Activated CD8-positive, alpha-beta memory T cell treated with anti-CD3 and anti-CD28 coated beads for 48 hours (primary cell): Measurements from ENCODE around the gene ATP10B.

Experiments
- DNase-seq, 3 experiments: peaks; one replicate each; pipeline ENCODE4 v3.0.0-alpha.2; 2020; ENCODE audit warnings: low read depth in 2 of 3, low spot score in 2 of 3

ATP10B gene

DNA sequence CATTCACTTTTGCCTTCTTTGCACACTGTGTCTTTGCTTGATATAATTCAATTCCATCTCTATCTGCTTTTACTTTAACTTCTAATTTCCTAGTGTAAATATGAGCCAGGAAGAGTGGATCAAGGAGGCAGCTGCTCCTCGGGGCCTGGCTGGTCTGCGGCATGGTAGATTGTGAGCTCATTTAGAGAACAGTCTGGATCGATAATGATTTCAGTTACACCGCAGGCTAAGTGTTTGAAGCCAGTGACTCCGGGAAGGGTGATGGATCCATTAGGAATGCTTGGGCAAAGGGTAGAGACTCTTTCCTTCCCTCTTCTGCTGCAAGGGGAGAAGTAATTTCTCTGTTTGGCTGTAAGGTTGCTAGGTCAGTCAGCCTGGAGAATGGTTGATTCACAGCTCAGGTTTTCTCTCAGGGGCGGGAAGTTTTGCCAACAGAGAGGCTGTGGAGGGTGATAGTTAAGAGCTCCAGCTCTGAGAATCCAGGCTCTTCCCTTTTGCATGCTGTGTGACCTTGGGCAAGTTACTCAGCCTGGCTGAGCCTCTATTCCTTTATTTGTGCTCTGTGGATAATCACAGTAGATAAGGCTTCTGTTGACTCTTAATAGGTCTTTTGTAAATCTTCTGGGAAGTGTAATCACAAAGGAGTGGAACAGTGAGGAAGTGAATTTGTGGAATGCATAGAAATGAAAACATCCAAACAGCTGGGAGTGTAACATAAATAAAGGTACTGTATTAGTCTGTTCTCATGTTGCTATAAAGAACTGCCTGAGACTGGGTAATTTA lies 331.2 kb downstream of the ATP10B start:
- no peak for DNase-seq

DNA sequence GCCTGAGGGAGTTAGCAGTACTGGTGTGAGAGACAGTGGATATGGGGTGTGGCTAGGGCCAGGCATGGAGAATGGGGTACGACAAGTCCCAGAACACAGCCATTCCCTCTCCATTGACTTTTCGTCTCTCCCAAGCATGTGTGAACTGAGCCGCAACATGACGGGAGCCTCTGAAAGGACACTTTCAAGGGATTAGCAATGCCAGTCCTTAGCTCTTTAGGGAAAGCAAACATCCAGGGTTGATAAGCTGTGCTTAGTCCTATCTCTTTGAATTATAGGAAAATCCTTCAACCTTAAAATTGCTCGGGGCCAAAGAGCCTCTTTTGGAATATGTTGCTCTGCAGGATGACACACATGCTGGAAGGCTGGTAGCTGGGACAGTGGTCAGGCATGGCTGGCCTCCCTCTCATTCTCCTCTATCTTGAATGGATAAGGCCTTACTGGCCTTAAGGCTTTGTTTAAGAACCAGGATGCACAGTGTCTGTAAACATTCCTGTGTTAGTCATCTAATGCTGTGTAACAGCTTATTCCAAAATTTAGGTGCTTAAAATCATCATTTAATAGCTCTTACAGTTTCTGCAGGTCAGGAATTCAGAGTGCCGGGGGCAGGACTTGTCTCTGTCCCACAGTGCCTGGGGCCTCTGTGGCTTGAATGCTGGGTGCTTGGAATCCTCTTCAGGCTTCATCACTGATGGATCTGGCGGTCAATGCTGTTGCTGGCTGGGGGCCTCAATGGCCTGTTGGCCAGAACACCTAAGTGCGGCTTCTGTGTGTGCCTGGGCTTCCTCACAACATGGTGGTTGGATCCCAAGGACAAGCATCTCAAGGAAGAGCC lies 335.1 kb downstream of the ATP10B start:
- no peak for DNase-seq

DNA sequence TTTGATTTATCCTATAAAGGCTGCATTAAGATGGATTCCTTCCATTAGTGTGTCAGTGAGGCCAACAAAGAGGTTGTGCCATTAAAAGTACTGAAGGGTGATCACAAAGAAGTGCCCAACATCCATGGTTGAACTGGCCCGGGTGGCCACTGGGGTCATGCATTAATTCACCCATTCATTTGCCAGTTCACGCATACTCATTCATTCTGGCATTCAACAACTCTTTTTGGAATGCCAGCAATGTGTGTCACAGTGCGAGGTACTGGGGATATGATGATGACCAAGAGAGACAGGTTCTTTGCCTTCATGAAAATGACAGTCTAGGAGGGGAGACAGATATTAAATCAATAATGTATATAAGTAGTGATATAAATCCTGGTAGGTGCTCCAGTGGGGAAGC lies 337.1 kb downstream of the ATP10B start:
- no peak for DNase-seq

DNA sequence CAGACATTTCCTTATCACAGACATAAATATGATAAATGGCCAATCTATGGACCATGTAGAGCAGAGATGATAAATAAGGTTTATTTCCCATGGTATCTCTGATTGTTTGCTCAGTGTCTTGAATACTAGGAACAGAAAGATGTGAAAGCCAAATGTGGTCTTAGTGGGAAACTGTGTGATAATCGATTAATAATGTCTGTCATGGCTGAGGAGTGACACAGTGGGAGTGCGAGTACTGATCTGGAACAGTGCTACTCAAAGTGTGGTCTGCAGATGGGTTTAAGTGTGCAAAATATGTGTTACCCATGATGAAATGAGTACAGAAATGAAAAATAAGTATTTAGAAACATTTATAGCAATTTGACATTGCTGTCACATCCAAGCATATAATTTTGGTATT lies 337.8 kb downstream of the ATP10B start:
- no peak for DNase-seq

DNA sequence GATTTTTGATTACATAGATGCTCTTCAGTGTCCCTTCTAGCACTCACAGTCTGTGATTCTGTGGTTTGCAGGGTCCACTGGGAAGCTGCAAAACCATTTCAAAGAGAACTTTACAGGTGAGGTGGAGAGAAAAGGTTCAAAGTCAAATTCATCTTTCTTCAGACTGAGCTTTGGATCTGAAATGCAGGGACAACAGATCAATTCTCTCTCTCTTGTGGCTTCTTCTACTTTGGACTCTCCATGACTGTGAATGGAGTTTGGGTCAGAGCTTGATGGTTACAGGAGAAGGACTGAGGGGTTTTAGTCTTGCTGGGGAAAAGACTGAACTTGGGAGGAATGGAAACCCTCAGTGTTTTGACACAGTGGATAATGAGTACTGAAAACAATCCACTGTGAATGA lies 338.5 kb downstream of the ATP10B start:
- no peak for DNase-seq
